Panc1 (cell line): ENCODE measurements around the gene ZC3H12C.

ENCODE experiments used
- POLR2AphosphoS5 ChIP-seq: IDR thresholded peaks from 2 replicates; pipeline ENCODE4 v1.6.1; 2012; ENCODE audit warnings: mild to moderate bottlenecking, low read depth, low read length, moderate library complexity
- SIN3A ChIP-seq: IDR thresholded peaks from 2 replicates; pipeline ENCODE4 v1.6.1; 2012; ENCODE audit warnings: low read depth, mild to moderate bottlenecking, low read length, moderate library complexity, borderline replicate concordance; ENCODE audit not compliant: insufficient read depth
- TCF7L2 ChIP-seq: IDR thresholded peaks from 2 replicates; pipeline ENCODE4 v1.6.1; 2011; ENCODE audit warnings: mild to moderate bottlenecking, low read depth, low read length, inconsistent platforms
- TF ChIP-seq, protein P1 (sequence below): fragments of 450-650 bp; IDR thresholded peaks from 2 replicates; pipeline ENCODE4 v1.5.1; 2017; ENCODE audit warnings: mild to moderate bottlenecking
- TF ChIP-seq, protein P2 (sequence below), 2 experiments: IDR thresholded peaks; 2 replicates each; pipeline ENCODE4 v1.6.1; 2011 to 2012; ENCODE audit warnings: low read depth in 2 of 2, control low read depth in 1 of 2, low read length in 1 of 2, mild to moderate bottlenecking in 1 of 2, moderate library complexity in 1 of 2; ENCODE audit not compliant: insufficient read depth in 1 of 2

DNA sequence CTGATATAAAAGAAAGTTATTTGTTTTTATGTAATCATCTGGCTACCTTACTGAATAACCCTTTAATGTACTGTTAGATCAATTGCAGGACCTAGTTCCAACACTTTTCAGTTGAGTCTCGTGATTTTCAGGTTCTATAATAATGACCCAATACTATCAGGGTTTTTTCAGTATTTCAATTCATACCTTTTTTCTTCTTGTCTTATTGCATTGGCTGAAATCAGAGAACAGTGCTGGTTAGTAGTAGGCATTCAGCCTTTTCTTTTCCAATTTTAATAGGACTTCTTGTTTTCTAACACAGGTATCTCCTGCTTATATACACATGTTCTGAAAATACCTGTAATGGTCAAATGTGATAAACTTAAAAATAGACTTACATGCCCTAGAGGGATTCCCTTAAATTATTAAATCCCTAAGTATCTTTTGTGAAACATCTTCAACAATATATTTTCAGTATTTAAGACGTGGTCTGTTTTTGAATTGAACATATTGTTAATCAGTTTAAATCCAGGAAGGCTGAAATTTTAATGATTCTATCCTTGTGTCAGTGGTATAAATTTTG, 13.6 kb downstream of the ZC3H12C start:
- TF ChIP-seq, protein P1, sequence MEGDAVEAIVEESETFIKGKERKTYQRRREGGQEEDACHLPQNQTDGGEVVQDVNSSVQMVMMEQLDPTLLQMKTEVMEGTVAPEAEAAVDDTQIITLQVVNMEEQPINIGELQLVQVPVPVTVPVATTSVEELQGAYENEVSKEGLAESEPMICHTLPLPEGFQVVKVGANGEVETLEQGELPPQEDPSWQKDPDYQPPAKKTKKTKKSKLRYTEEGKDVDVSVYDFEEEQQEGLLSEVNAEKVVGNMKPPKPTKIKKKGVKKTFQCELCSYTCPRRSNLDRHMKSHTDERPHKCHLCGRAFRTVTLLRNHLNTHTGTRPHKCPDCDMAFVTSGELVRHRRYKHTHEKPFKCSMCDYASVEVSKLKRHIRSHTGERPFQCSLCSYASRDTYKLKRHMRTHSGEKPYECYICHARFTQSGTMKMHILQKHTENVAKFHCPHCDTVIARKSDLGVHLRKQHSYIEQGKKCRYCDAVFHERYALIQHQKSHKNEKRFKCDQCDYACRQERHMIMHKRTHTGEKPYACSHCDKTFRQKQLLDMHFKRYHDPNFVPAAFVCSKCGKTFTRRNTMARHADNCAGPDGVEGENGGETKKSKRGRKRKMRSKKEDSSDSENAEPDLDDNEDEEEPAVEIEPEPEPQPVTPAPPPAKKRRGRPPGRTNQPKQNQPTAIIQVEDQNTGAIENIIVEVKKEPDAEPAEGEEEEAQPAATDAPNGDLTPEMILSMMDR, result no peak
- TF ChIP-seq, protein P2, sequence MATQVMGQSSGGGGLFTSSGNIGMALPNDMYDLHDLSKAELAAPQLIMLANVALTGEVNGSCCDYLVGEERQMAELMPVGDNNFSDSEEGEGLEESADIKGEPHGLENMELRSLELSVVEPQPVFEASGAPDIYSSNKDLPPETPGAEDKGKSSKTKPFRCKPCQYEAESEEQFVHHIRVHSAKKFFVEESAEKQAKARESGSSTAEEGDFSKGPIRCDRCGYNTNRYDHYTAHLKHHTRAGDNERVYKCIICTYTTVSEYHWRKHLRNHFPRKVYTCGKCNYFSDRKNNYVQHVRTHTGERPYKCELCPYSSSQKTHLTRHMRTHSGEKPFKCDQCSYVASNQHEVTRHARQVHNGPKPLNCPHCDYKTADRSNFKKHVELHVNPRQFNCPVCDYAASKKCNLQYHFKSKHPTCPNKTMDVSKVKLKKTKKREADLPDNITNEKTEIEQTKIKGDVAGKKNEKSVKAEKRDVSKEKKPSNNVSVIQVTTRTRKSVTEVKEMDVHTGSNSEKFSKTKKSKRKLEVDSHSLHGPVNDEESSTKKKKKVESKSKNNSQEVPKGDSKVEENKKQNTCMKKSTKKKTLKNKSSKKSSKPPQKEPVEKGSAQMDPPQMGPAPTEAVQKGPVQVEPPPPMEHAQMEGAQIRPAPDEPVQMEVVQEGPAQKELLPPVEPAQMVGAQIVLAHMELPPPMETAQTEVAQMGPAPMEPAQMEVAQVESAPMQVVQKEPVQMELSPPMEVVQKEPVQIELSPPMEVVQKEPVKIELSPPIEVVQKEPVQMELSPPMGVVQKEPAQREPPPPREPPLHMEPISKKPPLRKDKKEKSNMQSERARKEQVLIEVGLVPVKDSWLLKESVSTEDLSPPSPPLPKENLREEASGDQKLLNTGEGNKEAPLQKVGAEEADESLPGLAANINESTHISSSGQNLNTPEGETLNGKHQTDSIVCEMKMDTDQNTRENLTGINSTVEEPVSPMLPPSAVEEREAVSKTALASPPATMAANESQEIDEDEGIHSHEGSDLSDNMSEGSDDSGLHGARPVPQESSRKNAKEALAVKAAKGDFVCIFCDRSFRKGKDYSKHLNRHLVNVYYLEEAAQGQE (IDR thresholded peaks at IDR 0.05; ENCODE audit: insufficient read depth in 1 of 2, low read depth in 2 of 2, low read length in 1 of 2), result no peak
- no peak for TF ChIP-seq TCF7L2
- no peak for TF ChIP-seq POLR2AphosphoS5
- TF ChIP-seq SIN3A, result no peak
